Loucy (cell line): ENCODE measurements around the gene RAPGEF5.

Experiments
- H2AFZ ChIP-seq: fragments of 200-600 bp; sonication (generic); 2 replicates; pipeline ENCODE4 v1.6.0; 2016; ENCODE audit warnings: antibody characterized with exemption, mild to moderate bottlenecking, low read length, moderate library complexity
- H3F3A ChIP-seq: fragments of 200-600 bp; 2 replicates; pipeline ENCODE4 v1.6.0; 2016; ENCODE audit warnings: antibody characterized with exemption, low read depth, mild to moderate bottlenecking
- H3K27me3 ChIP-seq: fragments of 200-600 bp; sonication (generic); 2 replicates; pipeline ENCODE4 v1.6.1; 2014; ENCODE audit warnings: low read length, mild to moderate bottlenecking; ENCODE audit not compliant: insufficient read depth, poor library complexity, severe bottlenecking
- H3K36me3 ChIP-seq: fragments of 200-600 bp; sonication (generic); 2 replicates; pipeline ENCODE4 v1.6.1; 2016; ENCODE audit warnings: low read length; ENCODE audit not compliant: insufficient read depth
- H3K4me1 ChIP-seq: fragments of 200-600 bp; sonication (generic); 2 replicates; pipeline ENCODE4 v1.5.1; 2014; ENCODE audit warnings: low read length, mild to moderate bottlenecking; ENCODE audit not compliant: insufficient read depth, poor library complexity, severe bottlenecking
- H3K4me2 ChIP-seq: fragments of 200-600 bp; sonication (generic); 2 replicates; pipeline ENCODE4 v1.6.0; 2014; ENCODE audit warnings: antibody characterized with exemption, low read length, low read depth, mild to moderate bottlenecking; ENCODE audit not compliant: poor library complexity, severe bottlenecking
- H3K4me3 ChIP-seq: fragments of 200-600 bp; sonication (generic); 2 replicates; pipeline ENCODE4 v1.5.1; 2014; ENCODE audit warnings: low read length, mild to moderate bottlenecking, mixed read lengths; ENCODE audit not compliant: poor library complexity, severe bottlenecking
- H3K79me2 ChIP-seq: fragments of 200-600 bp; sonication (generic); 2 replicates; pipeline ENCODE4 v1.6.1; 2014; ENCODE audit warnings: low read length; ENCODE audit not compliant: insufficient read depth
- H3K9ac ChIP-seq: fragments of 200-600 bp; sonication (generic); 2 replicates; pipeline ENCODE4 v1.6.0; 2014; ENCODE audit warnings: mild to moderate bottlenecking, low read depth, low read length, moderate library complexity; ENCODE audit not compliant: poor library complexity, severe bottlenecking
- H3K9me2 ChIP-seq: fragments of 200-600 bp; sonication (generic); replicated peaks from 2 replicates; pipeline ENCODE4 v1.6.1; 2016; ENCODE audit warnings: low read depth, low read length, mixed read lengths
- H3K9me3 ChIP-seq: fragments of 200-600 bp; sonication (generic); 2 replicates; pipeline ENCODE4 v1.6.1; 2014; ENCODE audit warnings: mild to moderate bottlenecking, antibody characterized with exemption, low read length, low read depth; ENCODE audit not compliant: insufficient read depth
- H4K20me1 ChIP-seq: fragments of 200-600 bp; sonication (generic); 2 replicates; pipeline ENCODE4 v1.6.0; 2014; ENCODE audit warnings: antibody characterized with exemption, low read length, mild to moderate bottlenecking; ENCODE audit not compliant: insufficient read depth, poor library complexity, severe bottlenecking
- CTCF ChIP-seq: fragments of 200-600 bp; sonication (generic); conservative IDR thresholded peaks from 2 replicates; pipeline ENCODE4 v1.5.1; 2014; ENCODE audit warnings: mild to moderate bottlenecking, antibody characterized with exemption, low read length
- EZH2phosphoT487 ChIP-seq: fragments of 200-600 bp; IDR thresholded peaks from 2 replicates; pipeline ENCODE4 v1.6.1; 2018; ENCODE audit warnings: antibody characterized with exemption, mild to moderate bottlenecking, moderate library complexity, borderline replicate concordance

Gene RAPGEF5

GRCh38 chr7:22137026-22137425 lies 219.9 kb downstream of the RAPGEF5 start:
- Histone ChIP-seq H3K4me3 (no peak overlapping the region), H3K36me3 (no peaks in the 10 kb centered on the region), H3K27me3 (no peaks in the 10 kb centered on the region), H2AFZ (no peak overlapping the region), H3K9me2 (no peaks in the 10 kb centered on the region), H3K9me3 (no peaks in the 10 kb centered on the region), H3K4me2 (no peak overlapping the region), H3K9ac (no peak overlapping the region), H4K20me1 (no peaks in the 10 kb centered on the region), H3F3A (no peaks in the 10 kb centered on the region), H3K4me1 (no peaks in the 10 kb centered on the region), H3K79me2 (no peaks in the 10 kb centered on the region)
- TF ChIP-seq EZH2phosphoT487, result no peak
- no peak for TF ChIP-seq CTCF

GRCh38 chr7:22129819-22130580 lies 227.0 kb downstream of the RAPGEF5 start:
- Histone ChIP-seq H3K79me2 (no peaks in the 10 kb centered on the region), H3K4me2 (no peak overlapping the region), H3K4me1 (no peaks in the 10 kb centered on the region), H3F3A (no peaks in the 10 kb centered on the region), H3K4me3 (no peak overlapping the region), H3K36me3 (no peaks in the 10 kb centered on the region), H2AFZ (no peak overlapping the region), H4K20me1 (no peaks in the 10 kb centered on the region), H3K9me2 (no peaks in the 10 kb centered on the region), H3K9ac (no peak overlapping the region), H3K9me3 (no peaks in the 10 kb centered on the region), H3K27me3 (no peaks in the 10 kb centered on the region)
- TF ChIP-seq EZH2phosphoT487 (no peak), CTCF (no peak)

GRCh38 chr7:22129166-22129565 lies 227.8 kb downstream of the RAPGEF5 start:
- Histone ChIP-seq H3K9me3 (no peaks in the 10 kb centered on the region), H3K4me2 (no peak overlapping the region), H4K20me1 (no peaks in the 10 kb centered on the region), H3K9me2 (no peaks in the 10 kb centered on the region), H3K9ac (no peak overlapping the region), H3F3A (no peaks in the 10 kb centered on the region), H3K4me3 (no peak overlapping the region), H2AFZ (no peak overlapping the region), H3K27me3 (no peaks in the 10 kb centered on the region), H3K36me3 (no peaks in the 10 kb centered on the region), H3K79me2 (no peaks in the 10 kb centered on the region), H3K4me1 (no peaks in the 10 kb centered on the region)
- TF ChIP-seq EZH2phosphoT487 (no peak), CTCF (no peak)
